WERI-Rb-1 (cell line): ENCODE data around the gene NCOA3.

Source experiments
- DNase-seq: peaks from one replicate; pipeline ENCODE4 v3.0.0-alpha.2; 2020
- H3K27ac ChIP-seq: fragments of 250-450 bp; sonication (Bioruptor Pico); 2 replicates; pipeline ENCODE4 v1.5.1; 2020; ENCODE audit warnings: mild to moderate bottlenecking, moderate library complexity
- H3K27me3 ChIP-seq: fragments of 250-450 bp; sonication (Bioruptor Pico); 2 replicates; pipeline ENCODE4 v1.5.1; 2021; ENCODE audit warnings: mild to moderate bottlenecking, low read depth, moderate library complexity; ENCODE audit not compliant: insufficient read depth, severe bottlenecking
- H3K36me3 ChIP-seq: fragments of 250-450 bp; sonication (Bioruptor Pico); 2 replicates; pipeline ENCODE4 v1.5.1; 2020; ENCODE audit warnings: mild to moderate bottlenecking, moderate library complexity
- H3K4me3 ChIP-seq: 2 replicates; pipeline ENCODE4 v1.5.1; 2011; ENCODE audit warnings: low read depth, mild to moderate bottlenecking, control low read depth, low read length
- H3K9me3 ChIP-seq: fragments of 250-450 bp; sonication (Bioruptor Pico); 2 replicates; pipeline ENCODE4 v1.5.1; 2021; ENCODE audit warnings: mild to moderate bottlenecking, moderate library complexity; ENCODE audit not compliant: severe bottlenecking
- TF ChIP-seq, protein P1 (sequence below): IDR thresholded peaks from 2 replicates; pipeline ENCODE4 v1.5.1; 2011; ENCODE audit warnings: low read depth, mild to moderate bottlenecking, control low read depth, inconsistent platforms, low read length

NCOA3 gene

DNA sequence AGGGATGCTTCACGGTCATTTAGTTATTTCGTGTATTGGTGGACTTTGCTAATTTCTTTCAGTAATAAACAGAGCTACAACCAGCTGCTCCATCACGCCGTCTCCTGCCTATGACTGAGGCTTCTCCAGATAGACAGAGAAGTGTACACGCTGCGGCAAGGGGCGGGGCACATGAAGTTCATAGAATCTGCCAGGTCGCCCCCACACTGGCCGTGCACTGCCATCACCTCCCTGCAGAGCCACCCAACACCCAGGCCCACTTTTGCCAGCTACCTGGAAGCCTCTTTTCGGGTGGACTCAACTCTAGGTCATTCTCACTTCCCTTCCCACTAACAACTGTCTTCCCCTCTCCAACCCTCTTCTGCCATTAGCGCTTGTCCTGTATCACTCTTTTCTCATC, 195.2 kb downstream of the NCOA3 start:
- TF ChIP-seq, protein P1, sequence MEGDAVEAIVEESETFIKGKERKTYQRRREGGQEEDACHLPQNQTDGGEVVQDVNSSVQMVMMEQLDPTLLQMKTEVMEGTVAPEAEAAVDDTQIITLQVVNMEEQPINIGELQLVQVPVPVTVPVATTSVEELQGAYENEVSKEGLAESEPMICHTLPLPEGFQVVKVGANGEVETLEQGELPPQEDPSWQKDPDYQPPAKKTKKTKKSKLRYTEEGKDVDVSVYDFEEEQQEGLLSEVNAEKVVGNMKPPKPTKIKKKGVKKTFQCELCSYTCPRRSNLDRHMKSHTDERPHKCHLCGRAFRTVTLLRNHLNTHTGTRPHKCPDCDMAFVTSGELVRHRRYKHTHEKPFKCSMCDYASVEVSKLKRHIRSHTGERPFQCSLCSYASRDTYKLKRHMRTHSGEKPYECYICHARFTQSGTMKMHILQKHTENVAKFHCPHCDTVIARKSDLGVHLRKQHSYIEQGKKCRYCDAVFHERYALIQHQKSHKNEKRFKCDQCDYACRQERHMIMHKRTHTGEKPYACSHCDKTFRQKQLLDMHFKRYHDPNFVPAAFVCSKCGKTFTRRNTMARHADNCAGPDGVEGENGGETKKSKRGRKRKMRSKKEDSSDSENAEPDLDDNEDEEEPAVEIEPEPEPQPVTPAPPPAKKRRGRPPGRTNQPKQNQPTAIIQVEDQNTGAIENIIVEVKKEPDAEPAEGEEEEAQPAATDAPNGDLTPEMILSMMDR = no peak
- no peak for DNase-seq
- Histone ChIP-seq H3K27ac (no peak overlapping the region), H3K9me3 (peaks cover 13% of the 10 kb centered on the region), H3K4me3 (no peak overlapping the region), H3K36me3 (no peaks in the 10 kb centered on the region), H3K27me3 (no peaks in the 10 kb centered on the region)

DNA sequence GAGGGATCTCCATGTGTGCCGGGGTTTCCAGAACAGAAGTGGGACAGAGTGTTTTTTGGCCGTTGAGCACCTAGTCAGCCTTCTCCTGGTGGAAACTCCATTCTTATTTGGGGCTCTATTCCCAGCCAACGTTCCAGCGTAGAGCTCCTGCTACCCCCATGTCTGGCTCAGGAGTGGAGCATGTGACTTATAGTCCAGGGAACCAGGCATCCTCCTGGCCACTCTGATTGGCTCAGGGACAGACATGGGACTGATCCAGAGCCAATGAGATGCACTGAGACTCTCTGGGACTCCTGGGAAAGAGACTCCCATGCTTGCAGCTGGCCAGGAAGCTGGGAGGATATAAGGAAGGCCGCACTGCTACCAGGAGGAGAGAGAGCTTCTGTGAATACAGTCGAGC, 196.5 kb downstream of the NCOA3 start:
- H3K27ac ChIP-seq = no peak overlapping the region
- TF ChIP-seq, protein P1 = no peak
- H3K4me3 ChIP-seq = no peak overlapping the region
- H3K36me3 ChIP-seq = no peaks in the 10 kb centered on the region
- H3K27me3 ChIP-seq = no peaks in the 10 kb centered on the region
- H3K9me3 ChIP-seq = peaks cover 3% of the 10 kb centered on the region
- no peak for DNase-seq

DNA sequence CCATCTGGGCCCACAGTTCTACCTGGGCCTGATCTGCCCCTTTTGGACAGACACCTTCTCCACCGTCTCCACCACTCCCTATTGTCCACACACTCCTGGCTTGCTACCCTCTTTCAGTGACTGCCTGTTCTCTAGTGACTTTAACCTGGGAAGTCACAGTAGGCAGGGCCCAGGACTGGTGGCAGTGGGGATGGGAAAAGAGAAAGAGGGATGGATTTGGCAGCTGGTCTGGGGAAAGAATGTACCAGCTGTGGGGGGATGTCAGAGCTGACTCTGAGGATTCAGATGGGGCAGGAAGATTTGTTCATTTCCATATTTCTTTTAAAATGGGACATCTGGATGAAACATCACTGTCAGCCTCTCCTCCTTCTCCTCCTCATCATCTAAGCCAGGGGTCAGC, 198.1 kb downstream of the NCOA3 start:
- TF ChIP-seq, protein P1 = no peak
- H3K4me3 ChIP-seq = no peak overlapping the region
- H3K9me3 ChIP-seq = no peaks in the 10 kb centered on the region
- no peaks in the 10 kb centered on the region for H3K27me3 ChIP-seq
- no peaks in the 10 kb centered on the region for H3K36me3 ChIP-seq
- no peak overlapping the region for H3K27ac ChIP-seq
- no peak for DNase-seq

DNA sequence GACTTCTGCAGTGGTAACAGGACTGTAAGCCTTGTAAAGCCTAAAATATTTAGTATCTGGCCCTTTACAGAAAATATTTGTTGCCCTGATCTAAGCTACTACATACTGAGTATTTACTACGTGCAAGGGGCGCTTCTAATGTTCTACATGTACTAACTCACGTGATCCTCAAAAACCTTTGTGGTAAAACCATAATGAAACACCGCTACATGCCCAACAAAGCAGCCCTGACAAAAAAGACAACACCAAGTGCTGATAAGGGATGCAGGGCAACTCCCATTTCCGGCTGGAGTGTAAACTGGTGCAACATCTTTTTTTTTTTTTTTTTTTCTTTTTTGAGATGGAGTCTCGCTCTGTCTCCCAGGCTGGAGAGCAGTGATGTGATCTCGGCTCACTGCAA, 198.6 kb downstream of the NCOA3 start:
- Histone ChIP-seq H3K4me3 (no peak overlapping the region), H3K27me3 (no peaks in the 10 kb centered on the region), H3K9me3 (no peaks in the 10 kb centered on the region), H3K27ac (no peak overlapping the region), H3K36me3 (no peaks in the 10 kb centered on the region)
- TF ChIP-seq, protein P1 = no peak
- no peak for DNase-seq

DNA sequence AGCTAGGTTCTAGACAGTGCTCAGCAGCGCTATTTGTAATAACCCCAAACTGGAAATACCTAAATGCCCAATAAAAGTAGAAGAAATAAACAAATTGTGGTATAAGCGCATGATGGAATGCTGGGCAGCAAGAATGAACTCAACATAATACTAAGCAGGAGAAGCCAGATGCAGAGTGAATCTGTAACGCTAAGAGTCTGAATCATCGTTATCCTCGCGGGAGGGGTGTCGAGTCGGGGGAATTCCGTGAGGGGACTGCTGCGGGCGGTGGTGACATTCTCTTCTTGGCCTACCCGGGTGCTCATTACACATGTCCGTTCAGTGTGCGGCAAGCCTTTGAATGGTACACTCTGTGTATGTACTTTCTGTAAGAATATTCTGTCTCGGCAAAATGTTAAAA, 199.9 kb downstream of the NCOA3 start:
- TF ChIP-seq, protein P1 = no peak
- H3K27ac ChIP-seq = no peak overlapping the region
- H3K4me3 ChIP-seq = no peak overlapping the region
- no peaks in the 10 kb centered on the region for H3K36me3 ChIP-seq
- no peak for DNase-seq
- H3K27me3 ChIP-seq = no peaks in the 10 kb centered on the region
- H3K9me3 ChIP-seq = no peaks in the 10 kb centered on the region

DNA sequence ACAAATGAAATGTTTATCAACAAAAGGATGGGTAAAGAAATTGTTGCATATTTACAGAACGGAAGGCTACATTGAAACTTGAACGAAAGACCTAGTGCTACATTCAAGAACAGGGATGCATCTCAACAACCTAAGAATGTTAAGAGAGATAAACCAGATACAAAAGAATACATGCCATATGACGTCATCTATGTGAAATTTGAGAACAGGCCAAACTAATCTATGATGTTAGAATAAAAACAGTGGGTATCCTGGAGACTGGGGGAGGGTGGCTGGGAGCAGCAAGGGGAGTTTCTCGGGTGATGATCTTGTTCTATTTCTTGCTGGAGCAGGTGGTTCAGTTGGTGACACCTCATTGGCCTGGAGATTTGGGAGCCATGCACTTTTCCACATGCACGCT, 202.1 kb downstream of the NCOA3 start:
- Histone ChIP-seq H3K36me3 (no peaks in the 10 kb centered on the region), H3K9me3 (no peaks in the 10 kb centered on the region), H3K4me3 (no peak overlapping the region), H3K27ac (no peak overlapping the region), H3K27me3 (no peaks in the 10 kb centered on the region)
- DNase-seq = no peak
- TF ChIP-seq, protein P1 = no peak
